ENCODE measurements around the gene CSTA.

The CSTA gene

GRCh38 chr3:122298239-122298638 lies 26.8 kb upstream of the CSTA start:
- no peaks in the 10 kb centered on the region for H3K9me3 ChIP-seq (ENCODE audit: low read length)
- no peak overlapping the region for H3K4me2 ChIP-seq (ENCODE audit: low read length)
- H2AFZ ChIP-seq (ENCODE audit: low read length) = no peak overlapping the region
- no peaks in the 10 kb centered on the region for H3F3A ChIP-seq (ENCODE audit: insufficient read depth, low read length)
- TF ChIP-seq CTCF (IDR thresholded peaks at IDR 0.05; ENCODE audit: low read length) (no peak; the same call in 1 of the 2 replicates), EZH2 (IDR thresholded peaks at IDR 0.05; ENCODE audit: borderline replicate concordance, low read length) (no peak)
- H4K20me1 ChIP-seq (ENCODE audit: insufficient read depth, low read length) = no peaks in the 10 kb centered on the region
- H3K79me2 ChIP-seq (ENCODE audit: insufficient read depth, low read length) = no peaks in the 10 kb centered on the region
- no peak overlapping the region for H3K4me3 ChIP-seq (ENCODE audit: low read depth, low read length, poor library complexity, severe bottlenecking)
- H3K36me3 ChIP-seq (ENCODE audit: insufficient read depth, low read length) = no peaks in the 10 kb centered on the region
- no peaks in the 10 kb centered on the region for H3K27me3 ChIP-seq (ENCODE audit: insufficient read depth, low read length)
- no peaks in the 10 kb centered on the region for H3K9me2 ChIP-seq (ENCODE audit: low read depth, low read length)
- peaks cover 10% of the 10 kb centered on the region for H3K4me1 ChIP-seq (ENCODE audit: insufficient read depth, low read length, severe bottlenecking)
- no peak overlapping the region for H3K9ac ChIP-seq (ENCODE audit: low read length)
- no peak overlapping the region for H3K27ac ChIP-seq (ENCODE audit: low read depth, low read length, poor library complexity, severe bottlenecking)

- H3K4me2 ChIP-seq (ENCODE audit: low read length) = no peak overlapping the region
- H3K9ac ChIP-seq (ENCODE audit: low read length) = no peak overlapping the region
- no peaks in the 10 kb centered on the region for H3F3A ChIP-seq (ENCODE audit: insufficient read depth, low read length)
- no peaks in the 10 kb centered on the region for H3K9me3 ChIP-seq (ENCODE audit: low read length)
- no peaks in the 10 kb centered on the region for H3K36me3 ChIP-seq (ENCODE audit: insufficient read depth, low read length)
- no peak overlapping the region for H3K4me3 ChIP-seq (ENCODE audit: low read depth, low read length, poor library complexity, severe bottlenecking)
- no peaks in the 10 kb centered on the region for H3K27me3 ChIP-seq (ENCODE audit: insufficient read depth, low read length)
- H3K79me2 ChIP-seq (ENCODE audit: insufficient read depth, low read length) = no peaks in the 10 kb centered on the region
- H4K20me1 ChIP-seq (ENCODE audit: insufficient read depth, low read length) = no peaks in the 10 kb centered on the region
- peaks cover 10% of the 10 kb centered on the region for H3K4me1 ChIP-seq (ENCODE audit: insufficient read depth, low read length, severe bottlenecking)
- no peak overlapping the region for H3K27ac ChIP-seq (ENCODE audit: low read depth, low read length, poor library complexity, severe bottlenecking)
- H3K9me2 ChIP-seq (ENCODE audit: low read depth, low read length) = no peaks in the 10 kb centered on the region
- no peak overlapping the region for H2AFZ ChIP-seq (ENCODE audit: low read length)
- TF ChIP-seq CTCF (IDR thresholded peaks at IDR 0.05; ENCODE audit: low read length) (no peak), EZH2 (IDR thresholded peaks at IDR 0.05; ENCODE audit: borderline replicate concordance, low read length) (no peak)
These were observed 25.8 kb upstream of the CSTA start for GRCh38 chr3:122299215-122299614.

GRCh38 chr3:122299872-122300460 lies 25.1 kb upstream of the CSTA start:
- Histone ChIP-seq H3K36me3 (ENCODE audit: insufficient read depth, low read length) (no peaks in the 10 kb centered on the region), H3K27ac (ENCODE audit: low read depth, low read length, poor library complexity, severe bottlenecking) (no peak overlapping the region), H3K9me2 (ENCODE audit: low read depth, low read length) (no peaks in the 10 kb centered on the region), H3K27me3 (ENCODE audit: insufficient read depth, low read length) (no peaks in the 10 kb centered on the region), H3K4me3 (ENCODE audit: low read depth, low read length, poor library complexity, severe bottlenecking) (no peak overlapping the region), H3F3A (ENCODE audit: insufficient read depth, low read length) (no peaks in the 10 kb centered on the region), H2AFZ (ENCODE audit: low read length) (no peak overlapping the region), H4K20me1 (ENCODE audit: insufficient read depth, low read length) (no peaks in the 10 kb centered on the region), H3K9ac (ENCODE audit: low read length) (no peak overlapping the region), H3K9me3 (ENCODE audit: low read length) (no peaks in the 10 kb centered on the region), H3K4me2 (ENCODE audit: low read length) (no peak overlapping the region), H3K79me2 (ENCODE audit: insufficient read depth, low read length) (no peaks in the 10 kb centered on the region), H3K4me1 (ENCODE audit: insufficient read depth, low read length, severe bottlenecking) (peaks cover 10% of the 10 kb centered on the region)
- TF ChIP-seq EZH2 (IDR thresholded peaks at IDR 0.05; ENCODE audit: borderline replicate concordance, low read length) (no peak), CTCF (IDR thresholded peaks at IDR 0.05; ENCODE audit: low read length) (peak; percentile 64)
